Middle frontal gyrus (tissue), 1 donor: Measurements from ENCODE around the gene LAMA2.

Experiments used
- DNase-seq: peaks from one replicate; pipeline ENCODE4 v3.0.0-alpha.2; 2015; ENCODE audit warnings: low spot score; ENCODE audit errors: extremely low spot score

LAMA2 gene

DNA sequence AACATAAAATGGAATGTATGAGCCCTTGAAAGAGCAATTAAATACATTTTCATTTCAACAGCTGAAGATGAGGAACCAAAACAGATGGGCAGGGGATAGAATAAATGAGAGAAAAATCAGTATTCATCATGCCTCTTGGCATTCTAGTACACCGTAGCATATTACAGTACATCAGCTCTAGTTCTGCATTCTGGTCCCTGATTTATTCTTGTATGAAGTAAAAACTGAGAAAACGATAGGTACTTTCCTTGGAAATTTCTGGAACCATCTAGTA, 477.7 kb downstream of the LAMA2 start:
- no peak for DNase-seq

DNA sequence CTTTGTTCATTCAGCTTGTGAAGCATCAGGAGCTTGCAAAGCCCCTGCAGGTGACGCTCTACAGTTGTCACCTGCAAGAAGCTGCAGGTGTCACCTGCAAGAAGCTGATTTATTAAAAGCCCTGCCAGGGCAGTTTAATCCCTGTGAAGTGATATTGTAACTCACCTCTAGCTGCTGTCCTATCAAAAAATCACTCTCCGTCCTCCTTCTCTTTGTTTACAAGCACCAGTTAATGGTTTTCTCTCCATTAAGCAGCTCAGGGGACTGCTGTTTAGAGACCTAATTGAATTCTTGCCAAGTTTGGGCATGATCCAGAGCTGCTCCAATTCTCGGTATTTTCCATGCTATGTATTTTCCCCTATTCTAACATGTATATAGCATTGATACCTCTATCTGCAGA, 481.1 kb downstream of the LAMA2 start:
- DNase-seq: no peak

DNA sequence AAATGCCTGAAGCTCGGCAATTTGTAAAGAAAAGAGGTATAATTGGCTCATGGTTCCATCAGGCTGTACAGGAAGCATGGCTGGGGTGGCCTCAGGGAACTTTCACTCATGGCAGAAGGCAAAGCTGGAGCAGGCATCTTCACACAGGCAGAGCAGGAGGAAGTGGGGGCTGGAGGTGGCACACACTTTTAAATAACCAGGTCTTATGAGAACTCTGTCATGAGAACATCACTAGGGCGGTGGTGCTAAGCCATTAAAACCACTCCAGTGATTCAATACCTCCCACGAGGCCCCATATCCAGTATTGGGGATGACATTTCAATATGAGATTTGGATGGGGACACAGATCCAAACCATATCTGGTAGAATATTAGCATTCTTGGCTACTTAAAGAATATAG, 481.8 kb downstream of the LAMA2 start:
- DNase-seq: no peak

DNA sequence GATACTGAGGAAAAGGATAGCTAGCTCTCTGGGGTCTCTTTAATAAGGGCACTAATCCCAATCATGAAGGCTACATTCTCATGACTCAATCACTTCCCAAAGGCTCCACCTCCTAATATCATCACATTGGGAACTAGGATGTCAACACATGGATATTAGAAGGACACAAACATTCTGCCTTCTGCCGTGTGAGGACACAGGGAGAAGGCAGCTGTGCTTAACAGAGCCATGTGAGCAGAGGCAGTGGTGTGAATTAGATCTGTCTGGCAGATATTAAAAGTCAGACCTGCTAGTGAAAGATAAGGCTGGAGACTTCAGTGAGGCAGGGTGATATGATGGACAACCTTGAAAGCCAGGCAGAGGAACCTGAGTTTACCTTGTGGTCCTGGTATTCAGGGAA, 485.1 kb downstream of the LAMA2 start:
- no peak for DNase-seq

DNA sequence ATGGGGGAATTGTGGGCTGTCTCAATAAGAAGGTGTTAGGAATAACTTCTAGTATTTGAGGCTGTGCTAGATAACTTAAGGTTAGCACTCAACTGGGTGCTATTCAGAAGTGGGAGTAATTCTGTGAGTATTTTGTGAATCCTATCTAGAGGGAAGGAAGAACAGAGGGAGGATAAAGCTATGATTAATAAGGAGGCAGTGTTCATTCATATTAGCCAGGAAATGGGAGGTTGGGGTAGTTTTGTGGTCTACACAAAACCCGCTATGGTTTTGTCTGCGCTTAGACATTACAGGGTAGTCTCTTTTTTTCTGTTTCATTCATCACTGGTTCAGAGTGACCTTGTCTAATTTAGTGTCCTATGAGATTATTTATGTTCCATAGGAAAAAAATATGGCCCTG, 486.0 kb downstream of the LAMA2 start:
- no peak for DNase-seq

DNA sequence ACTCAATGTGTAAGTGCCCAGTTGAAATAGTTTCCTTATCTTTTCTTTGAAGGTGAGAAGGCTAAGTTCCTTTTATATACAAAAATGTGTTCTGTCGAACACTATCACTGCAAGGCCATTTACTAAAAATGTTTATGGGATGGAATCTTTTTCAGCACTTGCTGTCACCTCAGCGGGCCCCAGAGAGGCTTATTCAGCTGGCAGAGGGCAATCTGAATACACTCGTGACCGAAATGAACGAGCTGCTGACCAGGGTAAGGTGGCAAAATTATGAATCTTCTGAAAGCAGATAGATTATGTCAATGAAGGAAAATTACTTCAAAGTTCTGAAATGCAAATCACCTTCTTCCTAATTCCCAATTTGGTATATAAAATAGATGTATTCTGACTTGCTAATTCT, 486.8 kb downstream of the LAMA2 start:
- no peak for DNase-seq

DNA sequence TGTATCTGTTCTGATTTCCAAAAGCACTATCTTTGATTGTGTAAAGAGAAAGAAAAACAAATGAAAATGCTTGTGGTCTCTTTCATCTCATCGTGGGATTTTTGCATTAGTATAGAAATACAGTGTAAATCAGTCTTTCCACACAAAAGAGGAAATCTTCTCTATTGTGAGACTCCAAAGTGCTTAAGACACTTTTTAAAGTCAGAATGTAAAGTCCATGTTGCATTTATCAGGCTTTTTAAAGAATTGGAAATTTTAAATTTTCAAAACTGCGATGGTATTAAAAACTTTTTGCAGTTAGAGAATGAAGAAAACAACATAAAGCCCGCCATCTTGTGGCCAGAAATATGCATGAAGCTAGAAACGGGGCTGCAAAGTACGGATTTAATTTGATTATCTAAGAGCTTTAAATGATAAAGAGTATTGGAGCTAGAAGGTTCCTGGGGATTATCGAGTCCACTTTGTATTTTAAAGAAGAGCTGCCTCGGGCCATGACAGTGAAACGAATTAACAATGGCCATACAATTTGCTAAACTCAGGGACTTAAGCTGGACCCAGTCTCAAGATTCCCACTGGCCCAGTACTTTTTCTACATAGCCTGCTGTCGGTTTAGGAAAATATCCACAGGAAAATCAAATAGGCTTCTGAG, 487.5 kb downstream of the LAMA2 start:
- DNase-seq: peak; percentile 47

DNA sequence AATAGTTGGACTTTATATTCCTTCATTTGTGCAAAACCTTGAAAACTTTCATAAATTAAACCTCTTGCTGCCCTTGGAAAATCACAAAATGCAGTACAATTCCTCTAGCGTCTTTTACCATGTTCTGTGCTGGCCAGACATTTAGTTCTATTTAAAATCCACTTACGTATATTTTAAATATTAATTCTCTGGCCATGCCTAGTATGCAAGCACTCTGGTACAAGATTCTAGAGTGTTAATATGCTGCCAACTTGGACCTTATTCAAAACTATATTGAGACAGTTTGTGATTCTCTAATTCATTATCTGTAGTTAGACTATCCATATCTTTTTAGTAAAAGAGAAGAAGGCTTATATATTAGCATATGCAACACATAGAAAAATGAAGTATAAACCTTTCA, 498.9 kb downstream of the LAMA2 start:
- DNase-seq: no peak

DNA sequence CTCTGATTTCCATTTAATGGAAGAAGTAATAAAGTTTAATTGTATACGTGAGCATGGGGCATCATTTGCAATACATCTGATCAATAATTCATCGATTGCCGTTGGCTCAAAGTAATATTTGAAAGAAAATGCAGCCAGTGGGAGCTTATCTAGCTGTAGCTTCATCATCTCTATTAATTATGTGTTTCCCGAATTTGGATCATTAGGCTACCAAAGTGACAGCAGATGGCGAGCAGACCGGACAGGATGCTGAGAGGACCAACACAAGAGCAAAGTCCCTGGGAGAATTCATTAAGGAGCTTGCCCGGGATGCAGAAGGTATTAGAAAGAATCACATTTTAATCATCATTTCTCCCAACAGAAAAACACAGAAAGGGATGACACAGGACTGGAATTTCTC, 500.0 kb downstream of the LAMA2 start:
- DNase-seq: no peak

DNA sequence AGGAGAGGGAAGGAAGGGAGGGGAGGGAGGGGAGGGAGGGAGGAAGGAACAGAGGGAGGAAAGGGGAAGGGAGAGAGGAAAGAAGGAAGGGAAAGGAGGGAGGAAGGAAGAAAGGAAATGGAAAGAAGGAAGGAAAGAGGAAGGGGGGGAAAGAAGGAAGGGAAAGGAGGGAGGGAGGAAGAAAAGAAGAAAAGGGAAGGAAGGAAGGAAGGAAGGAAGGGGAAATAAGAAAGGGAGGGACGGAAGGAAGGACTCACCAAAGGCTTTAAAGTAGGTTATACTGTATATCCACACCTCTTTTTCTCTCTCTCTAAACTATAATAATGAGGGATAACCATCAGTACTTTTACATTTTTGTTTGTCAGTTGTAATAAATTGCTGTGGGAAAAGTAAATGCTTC, 502.2 kb downstream of the LAMA2 start:
- DNase-seq: no peak

DNA sequence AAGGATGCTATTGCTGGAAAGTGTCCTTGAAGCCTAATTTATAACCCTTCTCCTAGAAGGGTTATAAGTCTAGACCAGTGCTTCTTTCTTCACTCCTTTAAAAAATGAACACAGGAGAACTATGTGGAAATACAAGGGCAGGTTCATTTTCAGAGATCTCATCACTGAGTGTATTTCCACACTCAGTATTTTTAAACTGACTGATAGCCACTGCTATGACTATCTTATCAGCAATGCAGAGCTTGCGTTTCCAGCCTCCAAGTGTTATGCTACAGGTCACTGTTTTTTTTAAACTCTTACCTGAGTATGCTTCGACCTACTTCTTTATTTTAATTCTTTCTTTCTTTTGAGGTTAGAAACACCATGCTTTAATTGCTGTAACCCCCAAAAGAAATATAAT, 508.0 kb downstream of the LAMA2 start:
- DNase-seq: no peak

DNA sequence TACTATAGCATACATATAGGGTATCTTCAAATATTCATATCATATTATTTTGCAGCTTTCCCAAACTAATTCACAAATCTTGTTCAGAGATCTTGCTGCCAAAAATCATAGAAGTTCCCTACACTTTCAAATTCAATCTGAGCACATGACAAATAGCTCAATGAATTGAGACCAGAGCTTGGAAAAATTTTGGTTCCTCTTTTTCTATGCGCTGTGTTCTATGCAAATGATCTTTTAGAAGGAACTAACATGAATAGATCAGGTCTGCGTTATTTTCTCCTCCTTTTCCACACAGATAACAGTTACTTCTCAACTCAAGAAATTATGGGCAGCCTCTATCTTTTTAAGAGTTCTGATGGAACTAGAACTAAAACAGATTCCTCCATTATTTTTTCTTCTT, 510.7 kb downstream of the LAMA2 start:
- no peak for DNase-seq

DNA sequence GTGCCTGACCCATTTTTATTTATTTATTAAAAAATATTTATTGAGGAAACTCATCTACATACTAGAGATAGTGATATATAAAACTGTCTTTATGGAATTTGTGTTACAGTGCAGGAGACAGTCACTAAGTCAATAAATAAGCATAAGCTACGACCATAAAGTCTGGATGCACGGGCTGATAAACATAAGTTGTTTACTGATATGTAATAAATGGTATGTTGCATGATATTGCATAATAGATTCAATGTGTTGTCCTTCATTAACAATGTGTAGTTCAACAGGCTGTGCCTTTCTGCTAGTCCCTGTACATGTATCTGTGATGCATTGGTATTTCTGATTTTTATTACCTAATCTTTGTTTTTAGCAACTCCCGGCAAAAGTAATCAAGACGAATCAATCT, 515.8 kb downstream of the LAMA2 start:
- DNase-seq: no peak

DNA sequence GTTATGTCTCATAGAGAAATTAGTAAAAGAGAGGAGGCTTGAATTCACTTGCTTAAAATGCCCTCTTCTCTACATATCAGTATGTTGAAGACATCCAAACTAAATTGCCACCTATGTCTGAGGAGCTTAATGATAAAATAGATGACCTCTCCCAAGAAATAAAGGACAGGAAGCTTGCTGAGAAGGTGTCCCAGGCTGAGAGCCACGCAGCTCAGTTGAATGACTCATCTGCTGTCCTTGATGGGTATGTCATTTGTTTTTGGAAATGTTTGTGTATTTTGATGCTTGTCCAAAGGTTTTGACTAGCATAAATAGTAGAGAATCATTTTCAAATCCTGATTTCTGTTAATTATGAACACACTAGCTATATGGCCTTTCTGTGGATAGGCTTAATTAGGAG, 519.3 kb downstream of the LAMA2 start:
- DNase-seq: no peak

DNA sequence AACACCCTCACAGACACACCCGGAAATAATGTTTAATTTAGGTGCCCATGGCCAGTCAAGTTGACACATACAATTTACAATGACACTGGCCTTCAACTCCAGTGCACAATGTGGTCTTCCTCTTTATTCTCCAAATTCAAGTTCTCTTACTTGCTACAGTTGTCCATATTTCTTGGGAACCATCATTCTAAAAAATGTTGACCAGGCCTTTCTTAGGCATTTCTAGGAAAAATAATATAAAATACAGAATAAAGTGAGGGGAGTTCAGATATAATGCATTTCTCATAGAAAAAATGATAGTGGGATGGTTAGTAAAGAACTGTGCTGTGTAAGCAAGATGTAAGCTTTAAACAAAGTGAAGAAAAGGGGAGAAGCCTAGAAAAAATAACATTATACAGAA, 528.2 kb downstream of the LAMA2 start:
- no peak for DNase-seq

DNA sequence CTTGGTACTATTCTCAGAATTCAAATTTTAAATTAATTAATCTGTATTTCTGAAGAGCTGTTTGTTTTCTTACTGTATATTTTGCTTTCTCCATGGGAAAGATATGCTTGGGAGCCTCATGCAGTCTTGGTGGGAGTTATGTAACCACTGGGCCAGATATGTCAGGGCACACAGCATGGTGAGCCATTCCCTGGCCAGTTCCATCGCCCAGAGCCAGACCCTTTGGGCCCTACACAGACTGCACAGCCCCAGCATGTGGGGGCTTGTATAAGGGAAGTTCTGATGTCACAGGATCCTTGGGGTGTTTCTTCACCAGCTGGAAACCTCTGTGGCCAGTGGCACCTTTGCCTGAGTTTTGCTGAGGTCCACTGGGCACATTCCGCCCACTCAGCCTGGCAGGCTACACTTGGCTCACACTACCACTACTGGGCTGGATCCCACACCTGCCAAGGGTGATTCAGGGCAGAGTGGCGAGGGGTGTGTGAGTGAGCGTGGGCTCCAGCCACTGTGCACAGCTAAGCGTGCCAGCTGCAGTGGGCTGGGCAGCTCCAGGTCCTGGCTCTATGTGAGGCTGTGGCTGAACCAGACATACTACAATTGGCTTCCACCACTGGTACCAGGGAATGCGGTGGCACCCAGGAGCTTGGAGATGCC, 533.5 kb downstream of the LAMA2 start:
- DNase-seq: no peak

DNA sequence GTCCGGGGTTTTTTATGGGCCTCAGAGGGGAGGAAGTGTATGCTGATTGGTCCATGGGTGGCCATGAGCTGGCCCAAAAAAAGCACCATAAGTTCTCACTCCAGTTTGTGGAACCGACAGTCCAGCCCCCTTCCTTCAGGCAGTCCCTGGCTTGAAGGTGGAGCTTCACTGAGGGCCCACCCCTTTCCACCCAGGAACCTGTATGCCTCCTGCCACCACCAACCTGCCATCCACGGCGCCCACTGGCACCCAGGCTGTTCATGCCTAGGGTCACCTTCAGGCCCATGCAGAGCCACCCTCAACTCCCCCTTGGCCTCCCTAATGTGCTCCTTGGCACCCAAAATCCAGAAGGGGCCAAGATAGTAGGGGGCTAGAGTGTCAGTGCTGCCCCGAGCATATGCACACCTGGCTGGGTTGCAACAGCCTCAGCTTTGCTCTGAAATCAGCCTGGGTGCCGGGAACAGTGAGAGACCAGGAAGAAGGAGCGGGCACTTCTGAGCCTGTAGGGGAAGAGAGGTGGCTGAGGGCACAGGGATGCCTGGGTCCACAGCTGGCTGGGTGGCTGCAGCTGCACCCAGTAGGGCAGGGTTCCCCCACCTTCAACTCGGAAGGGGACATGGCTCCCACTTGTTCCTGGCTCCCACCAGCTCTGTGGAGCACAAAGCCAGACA, 534.6 kb downstream of the LAMA2 start:
- no peak for DNase-seq

DNA sequence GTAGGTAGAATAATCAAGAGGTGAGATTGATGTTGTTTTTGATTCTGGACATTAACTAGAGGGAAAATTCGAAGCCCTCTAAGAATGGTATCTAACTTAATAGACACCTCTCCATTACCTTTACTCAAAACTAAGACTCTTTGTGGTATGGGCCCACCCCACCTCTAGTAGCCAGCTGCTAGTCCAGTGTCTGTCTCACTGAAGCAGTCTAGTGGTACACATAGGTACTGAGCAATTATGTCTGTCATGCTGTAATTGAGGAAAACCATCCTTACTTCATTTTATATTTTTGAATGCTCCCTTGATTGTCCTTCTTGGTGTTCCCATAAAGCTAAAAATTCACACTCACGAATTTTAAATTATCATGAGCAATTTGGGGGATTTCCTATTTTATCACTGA, 536.4 kb downstream of the LAMA2 start:
- no peak for DNase-seq

DNA sequence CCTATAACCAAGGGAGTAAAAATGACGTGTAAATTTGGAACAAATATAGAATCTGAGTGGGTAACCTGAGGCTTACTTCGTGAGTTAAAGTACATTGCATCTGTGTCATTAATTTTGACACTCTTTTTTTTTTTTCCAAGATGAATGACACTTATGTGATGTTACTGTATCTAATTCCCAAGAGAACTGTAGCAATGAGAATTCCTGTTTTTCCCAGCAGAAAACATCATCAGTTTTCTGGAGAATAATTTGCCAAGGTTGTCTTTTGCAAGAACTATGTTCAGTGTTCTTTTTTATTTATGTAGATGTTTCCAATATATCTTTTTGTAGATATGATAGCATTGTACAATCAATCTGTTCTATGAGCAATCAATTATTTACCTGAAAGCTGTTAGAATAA, 543.4 kb downstream of the LAMA2 start:
- DNase-seq: no peak

DNA sequence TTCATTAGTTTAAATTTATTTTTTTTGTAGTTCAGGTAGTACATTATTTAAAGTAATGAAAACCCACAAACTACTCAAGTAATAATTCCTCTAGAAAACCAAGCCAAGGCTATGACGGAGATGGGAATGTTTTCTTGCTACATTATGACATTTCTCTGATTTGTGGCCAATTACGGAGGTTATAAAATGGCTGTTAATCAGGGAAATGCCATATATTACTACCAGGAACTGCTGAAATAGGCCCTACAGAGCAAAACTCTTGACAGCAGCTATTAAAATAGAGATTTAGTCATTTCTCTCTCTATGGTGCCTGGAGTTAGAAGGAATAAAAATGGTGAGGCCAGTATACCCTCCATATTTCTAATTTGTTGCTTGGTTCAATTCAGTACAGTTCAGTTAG, 547.0 kb downstream of the LAMA2 start:
- DNase-seq: no peak

DNA sequence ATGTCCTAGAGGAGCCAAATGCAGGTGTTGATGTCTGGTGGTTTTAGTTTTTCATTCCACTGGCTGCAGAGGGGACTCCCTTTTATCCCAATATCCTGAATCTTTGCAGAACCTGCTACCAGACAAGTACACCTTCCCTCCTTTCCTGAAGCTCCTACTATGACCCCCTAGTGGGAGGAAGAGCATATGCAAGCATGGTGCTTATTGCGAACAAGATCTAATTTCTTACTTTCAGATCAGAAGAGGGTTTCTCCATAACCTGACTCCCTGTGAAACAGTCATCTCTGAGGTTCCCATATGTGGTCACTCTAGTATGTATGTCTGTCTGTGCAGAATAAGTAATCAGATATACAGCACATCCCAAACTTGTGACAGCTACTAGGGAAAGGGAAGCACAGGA, 549.8 kb downstream of the LAMA2 start:
- no peak for DNase-seq

DNA sequence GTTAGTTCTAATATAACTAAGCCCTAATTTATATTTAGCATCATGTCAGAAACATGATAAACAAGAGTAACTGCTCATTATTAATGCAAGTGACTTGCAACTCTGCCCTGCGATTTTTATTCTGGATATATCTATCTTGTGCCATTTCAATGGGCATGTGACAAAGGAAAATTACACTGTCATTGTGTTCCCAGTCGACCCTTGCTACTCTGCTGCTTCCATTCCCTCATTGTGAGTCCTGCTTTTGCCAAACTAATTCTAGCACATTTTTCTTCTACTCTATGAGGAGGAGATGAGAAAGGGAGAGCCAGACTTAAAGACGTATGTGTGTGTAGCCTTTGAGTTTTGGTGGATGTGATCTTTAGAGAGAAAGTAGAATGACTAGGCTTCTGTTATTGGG, 551.2 kb downstream of the LAMA2 start:
- no peak for DNase-seq

DNA sequence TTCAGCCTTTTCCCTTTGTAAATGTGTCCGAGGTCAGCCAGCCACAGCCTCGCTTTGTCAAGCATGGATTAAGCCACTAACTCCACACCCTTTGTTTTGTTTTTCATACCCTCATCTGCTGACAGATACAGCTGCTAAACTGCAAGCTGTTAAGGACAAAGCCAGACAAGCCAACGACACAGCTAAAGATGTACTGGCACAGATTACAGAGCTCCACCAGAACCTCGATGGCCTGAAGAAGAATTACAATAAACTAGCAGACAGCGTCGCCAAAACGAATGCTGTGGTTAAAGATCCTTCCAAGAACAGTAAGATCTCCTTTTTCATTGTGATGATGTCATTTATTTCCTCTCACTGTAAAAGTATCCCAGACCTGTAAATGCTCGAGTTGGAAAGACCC, 557.8 kb downstream of the LAMA2 start:
- DNase-seq: no peak
